Adrenal gland (tissue), 12 donors: Measurements from ENCODE around the gene SLC48A1. TPM values are rescaled to one million over a fixed set of nuclear protein-coding genes. Genes with fewer than 3 reads are reported as not detected.

ENCODE experiments used
- DNase-seq, 7 donors: peaks; one replicate each; pipeline ENCODE4 v3.0.0-alpha.2; 2019 to 2020
- H3K27ac ChIP-seq, 5 donors: fragments of 200-600 bp; sonication (generic) in 4 of 5; 1 replicate in 3 of 5; 2 replicates in 2 of 5; pipeline versions ENCODE4 v1.5.1 to v1.8.0; 2016 to 2020; ENCODE audit warnings: mild to moderate bottlenecking in 1 of 5
- H3K27me3 ChIP-seq: fragments of 200-600 bp; 2 replicates; pipeline ENCODE4 v1.8.0; 2021
- H3K36me3 ChIP-seq, 2 donors: fragments of 200-600 bp; replicated peaks in 1 of 2; 1 replicate in 1 of 2; 2 replicates in 1 of 2; pipeline versions ENCODE4 v1.5.1 to v1.8.0; 2018 to 2022
- H3K4me1 ChIP-seq, 2 donors: fragments of 200-600 bp; replicated peaks in 1 of 2; 1 replicate in 1 of 2; 2 replicates in 1 of 2; pipeline versions ENCODE4 v1.5.1 to v1.8.0; 2018 to 2021
- H3K4me3 ChIP-seq, 4 donors: fragments of 200-600 bp; sonication (generic) in 3 of 4; one replicate each; pipeline ENCODE4 v1.5.1; 2016 to 2018
- H3K9me3 ChIP-seq, 3 donors: fragments of 200-600 bp; sonication (generic) in 1 of 3; replicated peaks in 1 of 3; 1 replicate in 2 of 3; 2 replicates in 1 of 3; pipeline versions ENCODE4 v1.5.1 to v1.8.0; 2016 to 2021
- POLR2A ChIP-seq, 2 donors: fragments of 450-650 bp; IDR thresholded peaks; one replicate each; pipeline ENCODE4 v1.6.1; 2017; ENCODE audit warnings: antibody characterized with exemption in 2 of 2, mild to moderate bottlenecking in 2 of 2, moderate library complexity in 1 of 2
- WGBS, 4 donors: extraction: QIAGEN DNeasy Blood & Tissue Kit in 2 of 4; methylation state at CpG; one replicate each; pipeline versions ENCODE4 v1.1.5 to v1.1.7; 2013 to 2017; 5-methylcytosine and 5-hydroxymethylcytosine counted together
- intact Hi-C, 2 donors: fragments of 100-400 bp; cut with DNase I; formaldehyde crosslinking; loops; one replicate each; pipeline versions ENCODE4 v1.14.1 to v1.15.0; 2022 to 2023
- polyA plus RNA-seq, 3 donors: library from polyadenylated mRNA; stranded (reverse); fragments of 200-250 nt in 2 of 3; fragments of 350-450 nt in 1 of 3; fragmentation: Illumina TruSeq in 1 of 3; extraction: RNeasy Lipid Tissue Mini Kit (QIAGEN cat#74804) in 1 of 3; gene quantifications; one replicate each; pipeline ENCODE4 v1.2.3, GENCODE V29; 2013 to 2014
- total RNA-seq, 9 donors: library from RNA; depleted of rRNA in 4 of 9; stranded (reverse); fragments of >200 nt in 4 of 9; fragments of 120-200 nt in 1 of 9; fragmentation: NEBNext Ultra II Directional in 1 of 9; extraction: Animal tissue kit (Norgen Biotek cat#: 25700) in 1 of 9; gene quantifications; one replicate each; pipeline versions ENCODE4 v1.1.0 to v1.2.4, GENCODE V29; 2013 to 2023
- TF ChIP-seq, protein P1 (sequence below), 6 experiments: fragments of 450-650 bp in 4 of 6; fragments of 200-600 bp in 2 of 6; sonication (generic) in 1 of 6; IDR thresholded peaks; 1 replicate in 5 of 6; 2 replicates in 1 of 6; pipeline versions ENCODE4 v1.5.1 to v1.8.0; 2016 to 2021; ENCODE audit warnings: antibody characterized with exemption in 6 of 6, mild to moderate bottlenecking in 2 of 6, moderate library complexity in 1 of 6
- donor health status: healthy with polysubstance abuse.
- donor health status: Bipolar disorder and iron deficiency.
- donor health status: DM: yes; HTN: yes; CAD: no.
- donor health status: DM: no; HTN: no; CAD: no.
- donor health status: DM: no; HTN: no; CAD: no.
- donor health status: DM: yes; HTN: yes; CAD: no.

Gene SLC48A1
- total and polyA plus RNA-seq, 12 donors: 8.5 to 91.9 (median 57.5) TPM

- no peak overlapping the region for H3K27ac ChIP-seq
- no peaks in the 10 kb centered on the region for H3K27me3 ChIP-seq
- intact Hi-C loops: loop anchor here in 1 of 2 donors (10.0 kb wide), 1 partner anchor 198 kb away; no protein-coding TSS in a partner anchor
- H3K36me3 ChIP-seq: no peaks in the 10 kb centered on the region
- no peak for DNase-seq
- no peak overlapping the region for H3K4me3 ChIP-seq
- peaks cover 0 to 6% of the 10 kb centered on the region in 2 donors for H3K4me1 ChIP-seq
- H3K9me3 ChIP-seq: no peaks in the 10 kb centered on the region
- 83 to 92% (median 90%) methylated on average over 4 to 7 of the region's 7 CpGs for WGBS, 4 donors
- TF ChIP-seq, protein P1, sequence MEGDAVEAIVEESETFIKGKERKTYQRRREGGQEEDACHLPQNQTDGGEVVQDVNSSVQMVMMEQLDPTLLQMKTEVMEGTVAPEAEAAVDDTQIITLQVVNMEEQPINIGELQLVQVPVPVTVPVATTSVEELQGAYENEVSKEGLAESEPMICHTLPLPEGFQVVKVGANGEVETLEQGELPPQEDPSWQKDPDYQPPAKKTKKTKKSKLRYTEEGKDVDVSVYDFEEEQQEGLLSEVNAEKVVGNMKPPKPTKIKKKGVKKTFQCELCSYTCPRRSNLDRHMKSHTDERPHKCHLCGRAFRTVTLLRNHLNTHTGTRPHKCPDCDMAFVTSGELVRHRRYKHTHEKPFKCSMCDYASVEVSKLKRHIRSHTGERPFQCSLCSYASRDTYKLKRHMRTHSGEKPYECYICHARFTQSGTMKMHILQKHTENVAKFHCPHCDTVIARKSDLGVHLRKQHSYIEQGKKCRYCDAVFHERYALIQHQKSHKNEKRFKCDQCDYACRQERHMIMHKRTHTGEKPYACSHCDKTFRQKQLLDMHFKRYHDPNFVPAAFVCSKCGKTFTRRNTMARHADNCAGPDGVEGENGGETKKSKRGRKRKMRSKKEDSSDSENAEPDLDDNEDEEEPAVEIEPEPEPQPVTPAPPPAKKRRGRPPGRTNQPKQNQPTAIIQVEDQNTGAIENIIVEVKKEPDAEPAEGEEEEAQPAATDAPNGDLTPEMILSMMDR (IDR thresholded peaks at IDR 0.05): no peak
- TF ChIP-seq POLR2A (IDR thresholded peaks at IDR 0.05): no peak
These were observed 26.5 kb upstream of the SLC48A1 start for GRCh38 chr12:47746523-47746922.

DNA sequence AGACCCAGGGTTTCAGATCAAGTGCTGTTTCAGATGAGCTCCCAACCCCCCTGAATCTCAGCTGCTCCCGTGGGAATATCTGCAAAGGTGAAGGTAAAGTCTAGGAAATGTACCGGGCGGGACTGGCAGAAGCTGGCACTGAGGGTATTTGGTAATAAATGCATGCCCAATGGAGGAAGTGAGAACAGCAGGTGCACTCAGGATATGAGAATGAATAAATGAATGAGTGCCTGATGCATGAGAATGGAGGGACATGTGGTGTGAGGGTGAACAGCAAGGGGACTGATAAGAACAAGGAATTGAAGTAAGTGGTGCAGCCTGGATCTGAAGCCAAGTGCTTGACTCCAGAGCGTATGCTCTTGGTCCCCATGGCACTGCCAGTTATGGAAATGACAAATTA lies 25.9 kb upstream of the SLC48A1 start:
- Histone ChIP-seq H3K4me1 (no peaks in the 10 kb centered on the region), H3K4me3 (no peak overlapping the region), H3K9me3 (no peaks in the 10 kb centered on the region), H3K27me3 (no peaks in the 10 kb centered on the region), H3K36me3 (no peaks in the 10 kb centered on the region), H3K27ac (no peak overlapping the region)
- WGBS, 4 donors: 81 to 86% (median 85%) methylated on average over 4 of the region's 4 CpGs
- DNase-seq: no peak
- intact Hi-C loops: loop anchor here in 1 of 2 donors (10.0 kb wide), 1 partner anchor 198 kb away; no protein-coding TSS in a partner anchor
- TF ChIP-seq, protein P1 (IDR thresholded peaks at IDR 0.05): no peak
- no peak for TF ChIP-seq POLR2A (IDR thresholded peaks at IDR 0.05)

- Histone ChIP-seq H3K36me3 (no peaks in the 10 kb centered on the region), H3K27me3 (no peaks in the 10 kb centered on the region), H3K9me3 (no peaks in the 10 kb centered on the region), H3K4me1 (no peaks in the 10 kb centered on the region), H3K27ac (no peak overlapping the region), H3K4me3 (no peak overlapping the region)
- no peak for DNase-seq
- TF ChIP-seq POLR2A (IDR thresholded peaks at IDR 0.05): no peak
- intact Hi-C loops: loop anchor here in 1 of 2 donors (10.0 kb wide), 1 partner anchor 197 kb away; no protein-coding TSS in a partner anchor
- 90 to 96% (median 93%) methylated on average over 7 to 14 of the region's 14 CpGs for WGBS, 4 donors
These were observed 25.2 kb upstream of the SLC48A1 start for GRCh38 chr12:47747596-47748506.

GRCh38 chr12:47748507-47748828 lies 24.6 kb upstream of the SLC48A1 start:
- no peaks in the 10 kb centered on the region for H3K36me3 ChIP-seq
- TF ChIP-seq, protein P1 (IDR thresholded peaks at IDR 0.05): no peak
- TF ChIP-seq POLR2A (IDR thresholded peaks at IDR 0.05): no peak
- intact Hi-C loops: loop anchor here in 1 of 2 donors (10.0 kb wide), 1 partner anchor 196 kb away; no protein-coding TSS in a partner anchor
- WGBS, 4 donors: 79 to 100% (median 88%) methylated on average over 1 of the region's 1 CpG
- no peaks in the 10 kb centered on the region for H3K27me3 ChIP-seq
- no peak for DNase-seq
- H3K27ac ChIP-seq: no peak overlapping the region
- no peaks in the 10 kb centered on the region for H3K9me3 ChIP-seq
- no peaks in the 10 kb centered on the region for H3K4me1 ChIP-seq
- no peak overlapping the region for H3K4me3 ChIP-seq
